GM20431 (cell line): Measurements from ENCODE around the gene PNPT1.
"Not testable (repeated sequence)": the region's sequence is repeated elsewhere in the genome, so short reads cannot be mapped to it uniquely, and the experiment has no call there.

ENCODE experiments used
- in situ Hi-C: fragments of 300-500 bp; cut with MseI, MboI; formaldehyde crosslinking; loops from one replicate; pipeline ENCODE4 v1.15.0; 2020; ENCODE audit warnings: low sequenced_read_pairs; ENCODE audit not compliant: unreplicated experiment

PNPT1 gene

GRCh38 chr2:55693181-55694125, at the start of gene PNPT1:
Gene PNPT1, minus strand, starts transcription at chr2:55693844. Its CDS starts 21 bp downstream, at chr2:55693823.
- in situ Hi-C loops: no loop called here

DNA sequence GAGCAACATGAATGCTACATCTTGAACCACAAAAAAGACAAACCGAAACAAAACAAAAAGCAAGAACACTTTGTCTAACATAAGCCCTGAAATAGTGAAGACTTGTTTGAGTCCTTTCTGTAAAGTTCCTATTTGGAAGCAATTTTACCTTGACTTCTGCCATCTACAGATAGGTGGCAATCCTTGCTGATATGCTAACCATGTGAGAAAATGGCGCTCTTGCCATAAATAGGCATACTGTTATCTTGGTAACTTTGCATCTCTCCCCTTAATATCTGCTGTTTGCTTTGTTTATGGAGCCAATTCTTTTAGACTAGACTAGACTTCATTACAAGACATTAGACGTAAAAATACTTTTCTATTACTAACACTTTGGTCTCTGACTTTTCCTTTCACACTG, 49.4 kb upstream of the PNPT1 start:
- in situ Hi-C loops: no loop called here

- in situ Hi-C loops: not testable (repeated sequence)
Observed at GRCh38 chr2:55736019-55736536, 42.4 kb upstream of the PNPT1 start.

DNA sequence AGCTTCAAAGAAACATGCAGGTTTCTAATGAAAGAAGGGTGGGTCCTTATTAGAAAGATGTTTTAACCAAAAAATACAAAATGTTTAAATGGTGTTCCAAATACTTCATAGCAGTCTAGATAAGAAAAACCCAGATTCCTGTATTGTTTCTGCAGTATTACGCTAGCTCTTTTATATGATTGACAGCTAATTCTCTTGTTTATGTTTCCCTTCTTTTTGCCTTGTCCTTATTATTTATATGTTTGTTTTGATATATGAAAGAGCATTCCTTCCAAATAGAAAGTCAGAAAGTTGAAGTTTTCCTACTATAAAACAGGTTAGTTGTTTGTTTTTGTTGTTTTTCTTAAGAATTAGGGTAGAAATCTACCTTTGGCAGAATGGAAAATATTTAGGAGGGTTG, 41.1 kb upstream of the PNPT1 start:
- in situ Hi-C loops: no loop called here

DNA sequence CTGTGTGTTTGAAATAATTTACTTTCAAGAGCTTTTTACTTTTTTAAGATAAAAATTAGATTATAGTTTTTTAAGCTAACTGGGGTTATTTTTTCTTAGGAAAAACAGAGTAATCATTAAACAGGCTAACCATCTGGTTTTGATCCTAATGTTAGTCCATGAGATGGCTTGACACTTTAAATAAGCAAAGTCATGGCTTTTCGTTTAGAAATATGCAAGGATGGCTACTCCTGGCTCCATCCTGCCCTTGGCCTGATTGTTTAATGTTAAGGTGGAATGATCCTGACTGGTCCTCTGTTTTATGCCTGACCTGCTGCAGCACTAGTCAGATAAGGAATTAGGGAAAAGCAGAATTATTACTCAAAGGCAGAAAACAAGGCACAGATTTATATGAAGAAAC, 39.7 kb upstream of the PNPT1 start:
- in situ Hi-C loops: no loop called here

DNA sequence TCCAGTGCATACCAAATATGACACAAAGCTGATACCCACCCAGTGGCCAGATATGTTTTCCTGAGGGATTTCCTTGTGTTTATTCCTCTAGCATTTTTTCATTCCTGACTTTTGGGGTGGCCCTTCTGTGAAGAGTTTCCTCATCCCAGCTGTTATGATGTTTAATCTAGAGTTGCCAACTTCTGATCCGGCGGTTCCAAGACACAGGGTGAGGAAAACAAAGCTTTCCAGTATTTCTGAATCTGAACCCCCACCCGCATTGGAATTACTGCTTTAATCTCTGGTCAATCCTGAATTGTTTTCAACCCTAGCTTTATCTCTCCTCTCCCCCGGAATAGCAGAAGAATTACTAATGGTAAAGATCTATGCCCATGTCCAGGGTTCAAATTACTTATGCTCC, 39.2 kb upstream of the PNPT1 start:
- in situ Hi-C loops: no loop called here

GRCh38 chr2:55729136-55729685, 35.6 kb upstream of the PNPT1 start:
- in situ Hi-C loops: loop anchor here (10.0 kb wide), 1 partner anchor 226 kb away; no protein-coding TSS in a partner anchor

- in situ Hi-C loops: loop anchor here (10.0 kb wide), 1 partner anchor 233 kb away; no protein-coding TSS in a partner anchor
Observed at GRCh38 chr2:55721596-55722215, 28.1 kb upstream of the PNPT1 start.

DNA sequence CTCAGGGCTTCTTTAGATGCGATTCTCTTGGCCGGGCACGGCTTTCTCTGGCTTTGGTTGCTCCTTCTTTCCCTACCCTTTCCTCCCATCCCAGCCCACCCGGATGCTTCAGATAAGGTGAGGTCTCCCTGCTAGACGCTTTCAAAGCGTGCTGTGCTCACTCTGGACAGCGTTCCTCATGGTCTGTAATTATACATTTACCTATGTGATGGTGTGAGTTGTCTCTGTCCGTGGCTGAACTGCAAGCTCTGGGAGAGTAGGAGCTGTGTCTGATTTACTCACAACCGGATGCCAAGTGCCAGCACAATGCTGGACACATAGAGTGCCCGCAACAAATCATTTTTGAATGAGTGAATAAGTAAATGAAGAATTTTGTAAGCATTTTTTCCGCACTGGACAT, 26.8 kb upstream of the PNPT1 start:
- in situ Hi-C loops: loop anchor here (10.0 kb wide), 1 partner anchor 234 kb away; no protein-coding TSS in a partner anchor

DNA sequence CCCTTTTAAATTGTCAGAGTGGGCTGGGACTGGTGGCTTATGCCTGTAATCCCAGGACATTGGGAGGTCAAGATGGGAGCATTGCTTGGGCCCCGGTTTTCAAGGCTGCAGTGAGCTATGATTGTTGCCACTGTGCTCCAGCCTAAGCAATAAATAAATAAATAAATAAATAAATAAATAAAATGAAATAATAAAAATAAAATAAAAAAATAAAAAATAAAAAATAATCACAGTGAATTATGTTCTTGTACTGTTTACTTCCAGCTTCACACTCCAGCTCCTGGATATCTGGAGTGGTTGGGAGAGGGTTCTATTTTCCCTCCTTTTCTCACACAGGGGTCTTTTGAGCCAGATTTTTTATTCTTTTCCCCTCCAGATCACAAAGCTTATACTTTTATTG, 26.2 kb upstream of the PNPT1 start:
- in situ Hi-C loops: loop anchor here (10.0 kb wide), 2 partner anchors 235 to 405 kb away; no protein-coding TSS in a partner anchor

DNA sequence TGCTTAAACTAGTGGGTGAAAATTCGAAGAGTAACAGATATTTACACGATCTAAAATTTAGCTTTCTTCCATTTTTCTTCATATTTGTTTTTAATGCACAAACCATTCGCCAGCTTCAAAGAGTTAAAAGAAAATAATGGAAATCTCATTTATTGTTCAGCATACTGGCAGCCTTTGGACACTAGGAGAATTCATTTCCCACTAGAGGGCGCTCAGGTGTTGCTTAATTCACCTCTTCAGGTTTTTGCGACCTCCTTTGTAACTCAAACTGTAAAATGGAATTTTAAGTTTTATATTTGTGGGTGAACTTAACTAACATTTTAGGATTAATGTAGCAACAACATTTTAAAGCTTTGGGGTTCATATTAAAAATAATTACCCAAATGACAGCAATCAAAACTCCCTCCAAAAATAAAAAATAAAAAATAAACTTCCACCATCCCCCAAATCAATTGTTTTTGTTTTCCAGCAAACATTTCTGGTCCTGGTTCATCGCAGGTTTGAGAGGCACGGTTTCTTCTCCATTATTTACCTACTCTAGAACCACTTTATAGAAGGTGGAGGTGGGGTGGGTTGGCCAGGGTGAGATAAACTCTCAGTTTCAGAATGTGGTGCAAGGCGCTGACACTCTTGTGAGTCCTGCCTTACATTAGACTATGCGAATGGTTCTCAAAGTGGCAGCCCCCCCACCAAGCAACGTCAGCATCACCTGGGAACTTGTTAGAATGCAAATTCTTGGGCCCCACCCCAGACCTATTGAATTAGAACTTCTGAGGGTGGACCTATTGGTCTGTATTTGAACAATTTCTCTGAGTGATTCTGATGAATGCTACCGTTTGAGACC, 24.7 kb upstream of the PNPT1 start:
- in situ Hi-C loops: loop anchor here (10.0 kb wide), 1 partner anchor 406 kb away; no protein-coding TSS in a partner anchor

GRCh38 chr2:55715626-55716025, 22.0 kb upstream of the PNPT1 start:
- in situ Hi-C loops: loop anchor here (10.0 kb wide), 1 partner anchor 409 kb away; no protein-coding TSS in a partner anchor

GRCh38 chr2:55715178-55715577, 21.5 kb upstream of the PNPT1 start:
- in situ Hi-C loops: loop anchor here (10.0 kb wide), 1 partner anchor 410 kb away; no protein-coding TSS in a partner anchor

GRCh38 chr2:55712477-55713060, 18.9 kb upstream of the PNPT1 start:
- in situ Hi-C loops: loop anchor here (10.0 kb wide), 1 partner anchor 412 kb away; no protein-coding TSS in a partner anchor

DNA sequence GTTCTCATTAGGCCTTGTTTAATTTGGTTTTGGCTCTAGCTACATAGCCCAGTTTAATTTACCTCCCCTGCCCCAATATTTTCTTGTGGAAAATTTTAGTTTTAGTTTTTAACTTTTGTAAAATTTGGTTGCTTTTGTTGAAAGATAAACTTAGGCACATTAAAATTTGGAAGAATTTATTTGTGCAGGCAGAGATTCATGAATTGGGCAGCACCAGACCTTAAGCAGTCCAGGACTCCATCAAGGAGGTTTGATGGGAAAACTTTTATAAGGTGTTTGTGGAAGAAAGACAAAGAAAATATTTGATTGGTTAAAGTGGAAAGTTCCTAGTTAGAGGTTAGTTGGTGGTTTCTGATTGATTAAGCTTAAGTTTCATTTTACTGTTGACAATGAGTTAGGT, 16.4 kb upstream of the PNPT1 start:
- in situ Hi-C loops: loop anchor here (10.0 kb wide), 1 partner anchor 415 kb away; no protein-coding TSS in a partner anchor

GRCh38 chr2:55707751-55708150, 14.1 kb upstream of the PNPT1 start:
- in situ Hi-C loops: no loop called here

DNA sequence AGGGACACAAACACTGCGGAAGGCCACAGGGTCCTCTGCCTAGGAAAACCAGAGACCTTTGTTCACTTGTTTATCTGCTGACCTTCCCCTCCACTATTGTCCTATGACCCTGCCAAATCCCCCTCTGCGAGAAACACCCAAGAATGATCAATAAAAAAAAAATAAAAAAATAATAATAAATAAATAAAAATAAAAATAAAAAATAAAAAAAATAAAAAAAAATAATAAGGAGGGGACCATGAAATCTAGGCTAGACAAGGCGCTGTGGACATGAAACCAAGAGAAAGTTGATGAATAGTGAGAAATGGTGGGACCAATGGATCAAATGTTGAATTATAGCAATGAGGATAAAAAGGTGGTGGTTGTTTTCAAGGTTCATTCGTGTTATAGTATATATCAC, 12.6 kb upstream of the PNPT1 start:
- in situ Hi-C loops: not testable (repeated sequence)

- in situ Hi-C loops: no loop called here
Observed at GRCh38 chr2:55705027-55705653, 11.5 kb upstream of the PNPT1 start.

GRCh38 chr2:55703350-55703749, 9.7 kb upstream of the PNPT1 start:
- in situ Hi-C loops: no loop called here
